ENCODE data around the gene VPS36.

Gene VPS36

DNA sequence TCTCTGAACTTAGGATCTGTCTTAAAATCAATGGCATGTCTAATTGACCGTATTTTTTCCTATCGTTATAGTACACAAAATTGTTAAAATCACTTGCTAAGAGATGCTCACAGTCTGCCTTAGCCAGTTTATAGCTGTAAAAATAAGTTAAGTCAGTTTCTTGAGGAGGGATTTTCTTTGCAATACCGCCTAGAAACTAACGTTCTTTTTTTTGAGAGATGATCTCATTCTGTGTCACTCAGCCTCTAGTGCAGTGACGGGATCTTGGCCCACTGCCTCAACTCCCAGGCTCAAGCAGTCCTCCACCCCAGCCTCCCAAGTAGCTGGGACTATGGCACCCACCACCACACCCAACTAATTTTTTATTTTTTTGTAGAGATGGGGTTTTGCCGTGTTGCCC is 9.2 kb upstream of the VPS36 start:
- H3K27ac ChIP-seq = no peak overlapping the region
- H3K36me3 ChIP-seq = peaks cover 77% of the 10 kb centered on the region
- no peak overlapping the region for H3K4me3 ChIP-seq
- no peaks in the 10 kb centered on the region for H3K9me3 ChIP-seq
- no peaks in the 10 kb centered on the region for H3K27me3 ChIP-seq
- H3K4me2 ChIP-seq = no peak overlapping the region
- peaks cover 60% of the 10 kb centered on the region for H3K4me1 ChIP-seq
- no peak for TF ChIP-seq Cebpa-rat (IDR thresholded peaks at IDR 0.05)
- peaks cover 65% of the 10 kb centered on the region for H4K20me1 ChIP-seq
- no peak overlapping the region for H3K9ac ChIP-seq

DNA sequence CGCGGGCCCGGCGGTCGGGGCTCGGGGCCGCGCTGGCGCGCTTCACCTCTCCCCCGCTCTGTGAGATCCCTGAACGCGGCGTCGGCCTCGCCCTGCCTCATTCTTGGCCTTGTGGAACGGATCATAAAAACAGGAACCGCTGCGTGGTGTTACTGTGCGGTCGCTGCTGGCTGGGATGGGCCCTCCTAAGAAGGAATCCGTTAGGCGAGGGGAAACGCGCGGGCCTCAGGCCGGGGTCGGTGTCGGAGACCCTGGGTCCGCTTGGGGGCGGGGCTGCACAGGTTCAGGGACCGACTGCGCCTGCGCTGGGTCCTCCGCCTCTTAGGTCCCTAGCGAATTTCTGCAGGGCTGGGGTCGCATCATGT is 5.2 kb upstream of the VPS36 start:
- TF ChIP-seq Cebpa-rat (IDR thresholded peaks at IDR 0.05) = no peak
- Histone ChIP-seq H3K4me3 (peak overlapping the region; percentile 79), H3K9ac (peak overlapping the region; percentile 87), H3K4me2 (peak overlapping the region; percentile 81), H3K36me3 (peaks cover 38% of the 10 kb centered on the region), H3K9me3 (no peaks in the 10 kb centered on the region), H3K4me1 (peaks cover 51% of the 10 kb centered on the region), H4K20me1 (peaks cover 32% of the 10 kb centered on the region), H3K27ac (peak overlapping the region; percentile 92), H3K27me3 (no peaks in the 10 kb centered on the region)

DNA sequence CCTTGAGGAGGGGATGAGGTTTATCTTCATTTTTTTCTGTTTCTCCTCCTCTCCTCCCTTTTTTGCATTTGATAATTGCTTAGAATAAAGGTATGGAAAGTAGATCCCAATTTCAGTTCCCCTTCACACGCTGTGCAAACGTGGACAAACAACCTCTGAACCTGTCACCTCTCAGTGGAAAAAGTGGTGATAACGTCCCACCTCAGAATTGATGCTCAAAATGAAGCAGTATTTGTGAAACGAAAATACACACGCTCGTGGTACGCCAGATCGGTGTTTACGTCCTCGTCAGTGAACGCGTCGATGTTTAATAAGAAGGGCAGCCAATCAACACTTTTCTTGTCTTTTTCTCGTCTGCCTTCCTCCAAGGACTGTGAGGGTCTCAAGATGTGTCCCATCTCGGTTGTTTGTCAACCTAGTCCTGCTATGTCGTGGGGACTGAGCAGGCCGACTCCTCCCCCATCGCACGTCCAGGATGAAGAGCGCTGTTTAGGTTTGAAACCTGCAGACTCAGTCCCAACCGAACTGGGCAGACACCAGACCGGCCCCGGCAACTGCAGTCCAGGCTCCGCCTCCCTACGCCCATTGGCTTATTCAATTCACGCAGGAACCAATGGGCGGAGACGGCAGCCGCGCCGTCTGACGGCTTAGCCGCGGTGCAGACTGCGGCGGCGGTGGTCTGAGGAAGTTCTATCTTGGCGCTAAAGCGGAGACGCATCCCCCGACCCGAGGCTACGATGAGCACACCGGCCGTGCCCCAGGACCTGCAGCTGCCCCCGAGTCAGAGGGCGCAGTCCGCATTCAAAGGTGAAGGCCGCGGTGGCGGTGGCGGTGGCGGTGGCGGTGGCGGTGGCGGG is 4.6 kb upstream of the VPS36 start, which contains the start of gene CKAP2:
Gene CKAP2 (plus strand): TSS at position 659 of the 857 bp plus-strand sequence. CDS start 79 bp downstream, at position 738.
- Histone ChIP-seq H3K27ac (peak within 1 kb of the TSS; percentile 92), H3K9ac (peak within 1 kb of the TSS; percentile 87), H4K20me1 (peaks cover 32% of the 10 kb centered on the region), H3K4me2 (peak within 1 kb of the TSS; percentile 81), H3K4me3 (peak within 1 kb of the TSS; percentile 79), H3K36me3 (peaks cover 32% of the 10 kb centered on the region), H3K27me3 (no peaks in the 10 kb centered on the region), H3K9me3 (no peaks in the 10 kb centered on the region), H3K4me1 (peaks cover 51% of the 10 kb centered on the region)
- TF ChIP-seq Cebpa-rat (IDR thresholded peaks at IDR 0.05) = no peak

DNA sequence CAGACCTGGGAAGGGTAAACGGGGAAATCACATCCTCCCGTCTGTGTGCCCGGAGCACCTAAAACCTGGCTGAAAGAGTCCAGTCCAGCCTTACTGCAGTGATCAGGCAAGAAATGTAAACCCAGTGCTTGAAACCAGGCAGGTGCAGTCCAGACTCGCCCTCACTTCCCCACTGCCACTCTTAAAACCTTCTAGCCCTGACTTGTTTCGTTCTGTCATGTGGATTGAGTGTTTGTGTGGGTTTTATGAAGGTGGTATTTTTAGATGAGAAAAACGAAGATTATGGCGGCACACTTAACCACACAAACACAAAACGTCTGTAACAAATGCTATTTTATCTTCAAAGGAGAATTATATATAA is 4.0 kb upstream of the VPS36 start:
- TF ChIP-seq Cebpa-rat (IDR thresholded peaks at IDR 0.05) = no peak
- H3K4me3 ChIP-seq = peak overlapping the region; percentile 79

DNA sequence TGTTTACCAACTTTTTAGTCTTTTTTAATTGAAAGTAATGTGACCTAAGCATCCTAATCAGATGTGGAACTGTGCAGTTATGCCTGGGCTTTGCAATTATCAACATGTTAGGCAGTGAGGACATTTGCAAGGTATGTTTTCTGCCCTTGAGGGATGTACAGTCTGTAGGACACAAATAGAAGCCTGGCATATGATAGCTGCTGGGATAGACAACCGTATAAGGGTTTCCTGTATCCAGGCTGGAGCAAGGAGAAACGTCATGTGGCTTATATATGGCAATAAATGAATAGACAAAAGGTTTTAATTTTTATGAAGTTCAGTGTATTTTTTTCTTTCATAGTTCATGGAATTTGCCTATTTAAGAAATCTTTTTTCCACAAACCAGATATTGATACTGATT is 2.0 kb upstream of the VPS36 start:
- no peaks in the 10 kb centered on the region for H3K9me3 ChIP-seq
- H3K27ac ChIP-seq = no peak overlapping the region
- H3K4me2 ChIP-seq = no peak overlapping the region
- H3K4me1 ChIP-seq = peaks cover 55% of the 10 kb centered on the region
- no peak for TF ChIP-seq Cebpa-rat (IDR thresholded peaks at IDR 0.05)
- peaks cover 13% of the 10 kb centered on the region; the same call in 1 of the 2 replicates for H3K36me3 ChIP-seq
- no peaks in the 10 kb centered on the region for H3K27me3 ChIP-seq
- H4K20me1 ChIP-seq = peaks cover 37% of the 10 kb centered on the region
- H3K4me3 ChIP-seq = no peak overlapping the region
- H3K9ac ChIP-seq = no peak overlapping the region

More for the DNA sequence above, 4.0 kb upstream of the VPS36 start:
- no peaks in the 10 kb centered on the region for H3K27me3 ChIP-seq
- H3K9ac ChIP-seq = peak overlapping the region; percentile 87
- peak overlapping the region; percentile 92 for H3K27ac ChIP-seq
- H3K36me3 ChIP-seq = peaks cover 26% of the 10 kb centered on the region
- peak overlapping the region; percentile 81 for H3K4me2 ChIP-seq
- peaks cover 28% of the 10 kb centered on the region for H4K20me1 ChIP-seq
- no peaks in the 10 kb centered on the region for H3K9me3 ChIP-seq
- peaks cover 51% of the 10 kb centered on the region for H3K4me1 ChIP-seq

DNA sequence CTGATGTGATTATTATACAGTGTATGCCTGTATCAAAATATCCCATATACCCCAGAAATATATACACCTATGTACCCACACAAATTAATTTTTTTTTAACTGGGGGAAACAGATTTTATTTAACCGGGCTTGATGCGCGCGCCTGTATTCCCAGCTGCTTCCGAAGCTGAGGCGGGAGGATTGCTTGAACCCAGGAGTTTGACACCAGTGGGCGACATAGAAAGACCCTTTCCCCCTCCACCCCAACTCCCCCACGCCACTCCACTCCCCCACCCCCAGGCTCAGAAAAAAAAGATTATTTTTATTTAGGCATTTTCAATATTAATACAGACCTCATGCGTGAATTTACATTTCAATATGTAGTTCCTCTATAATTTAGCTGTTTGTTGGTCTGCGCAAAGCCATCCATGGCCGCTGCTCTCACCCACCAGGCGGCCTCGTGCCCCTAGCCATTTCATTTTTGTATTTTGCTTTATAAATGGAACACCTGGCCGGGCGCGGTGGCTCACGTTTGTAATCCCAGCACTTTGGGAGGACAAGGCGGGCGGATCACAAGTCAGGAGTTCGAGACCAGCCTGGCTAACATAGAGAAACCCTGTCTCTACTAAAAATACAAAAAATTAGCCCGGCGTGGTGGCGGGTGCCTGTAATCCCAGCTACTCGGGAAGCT is 836 bp upstream of the VPS36 start:
- no peak overlapping the region for H3K4me3 ChIP-seq
- no peak for TF ChIP-seq Cebpa-rat (IDR thresholded peaks at IDR 0.05)
- peak overlapping the region; percentile 58 for H3K4me2 ChIP-seq
- peaks cover 47% of the 10 kb centered on the region for H3K4me1 ChIP-seq
- peaks cover 7% of the 10 kb centered on the region; the same call in 1 of the 2 replicates for H3K36me3 ChIP-seq
- no peak overlapping the region for H3K9ac ChIP-seq
- H3K27me3 ChIP-seq = no peaks in the 10 kb centered on the region
- H3K9me3 ChIP-seq = no peaks in the 10 kb centered on the region
- H4K20me1 ChIP-seq = peaks cover 37% of the 10 kb centered on the region
- H3K27ac ChIP-seq = no peak overlapping the region

DNA sequence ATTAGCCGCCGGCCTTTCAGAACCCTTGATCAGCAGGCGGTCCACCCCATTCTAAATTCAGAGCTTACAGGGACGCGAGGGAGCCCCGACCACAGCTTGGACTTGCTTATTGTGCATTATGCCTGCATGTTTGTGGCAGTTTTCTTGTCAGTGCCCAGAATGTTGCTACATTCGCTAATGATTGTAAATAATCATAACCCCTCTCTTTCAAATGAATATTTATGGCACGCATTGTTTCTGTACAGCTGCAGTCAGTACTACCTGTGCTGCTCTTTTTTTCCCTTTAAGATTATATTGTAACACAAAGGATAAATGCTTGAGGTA is 321 bp upstream of the VPS36 start:
- Histone ChIP-seq H3K36me3 (peaks cover 12% of the 10 kb centered on the region; the same call in 1 of the 2 replicates), H3K9ac (no peak overlapping the region; the same call in 1 of the 2 replicates), H3K27ac (no peak overlapping the region), H3K4me2 (peak overlapping the region; percentile 58), H3K9me3 (no peaks in the 10 kb centered on the region), H3K4me3 (peak overlapping the region; percentile 82; the same call in 1 of the 2 replicates), H4K20me1 (peaks cover 38% of the 10 kb centered on the region), H3K27me3 (no peaks in the 10 kb centered on the region), H3K4me1 (peaks cover 45% of the 10 kb centered on the region)
- TF ChIP-seq Cebpa-rat (IDR thresholded peaks at IDR 0.05) = no peak

DNA sequence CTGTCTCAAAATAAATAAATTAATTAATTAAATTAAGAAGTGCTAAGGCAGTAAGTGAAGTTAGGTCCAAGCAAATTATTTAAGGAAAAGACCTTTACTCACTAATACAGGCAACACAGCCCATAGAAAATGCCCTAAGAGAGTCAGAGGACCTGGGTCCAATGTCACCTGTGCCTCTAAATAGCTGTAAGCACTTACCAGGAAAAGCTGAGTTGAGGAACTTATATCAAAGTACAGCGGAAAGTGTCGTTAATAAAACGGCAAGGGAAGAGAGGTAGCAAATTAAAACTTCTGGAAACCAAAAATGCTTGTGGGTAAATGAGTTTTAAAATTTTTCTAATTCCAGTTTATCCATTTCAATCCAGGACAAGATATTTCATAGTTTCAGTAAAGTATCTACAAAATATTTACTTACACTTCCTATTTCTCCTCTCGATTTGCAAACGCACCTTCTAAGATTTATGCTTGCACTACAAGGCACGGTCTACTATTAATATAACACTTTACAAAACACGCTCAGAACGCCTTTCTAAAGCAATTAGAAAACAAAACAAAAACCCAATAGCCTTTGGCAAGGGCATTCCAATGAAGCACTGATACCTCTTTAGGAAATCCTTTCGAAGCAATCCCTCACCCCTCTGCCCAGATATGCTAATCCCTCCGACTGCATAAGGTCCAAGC is 963 bp downstream of the VPS36 start:
- no peak for TF ChIP-seq Cebpa-rat (IDR thresholded peaks at IDR 0.05)
- H3K27ac ChIP-seq = peak overlapping the region; percentile 97
- peaks cover 44% of the 10 kb centered on the region for H3K4me1 ChIP-seq
- H3K9me3 ChIP-seq = no peaks in the 10 kb centered on the region
- H3K36me3 ChIP-seq = peaks cover 18% of the 10 kb centered on the region; the same call in 1 of the 2 replicates
- peak overlapping the region; percentile 81 for H3K4me2 ChIP-seq
- H3K9ac ChIP-seq = peak overlapping the region; percentile 98
- H3K4me3 ChIP-seq = peak overlapping the region; percentile 82
- peaks cover 38% of the 10 kb centered on the region for H4K20me1 ChIP-seq
- no peaks in the 10 kb centered on the region for H3K27me3 ChIP-seq

DNA sequence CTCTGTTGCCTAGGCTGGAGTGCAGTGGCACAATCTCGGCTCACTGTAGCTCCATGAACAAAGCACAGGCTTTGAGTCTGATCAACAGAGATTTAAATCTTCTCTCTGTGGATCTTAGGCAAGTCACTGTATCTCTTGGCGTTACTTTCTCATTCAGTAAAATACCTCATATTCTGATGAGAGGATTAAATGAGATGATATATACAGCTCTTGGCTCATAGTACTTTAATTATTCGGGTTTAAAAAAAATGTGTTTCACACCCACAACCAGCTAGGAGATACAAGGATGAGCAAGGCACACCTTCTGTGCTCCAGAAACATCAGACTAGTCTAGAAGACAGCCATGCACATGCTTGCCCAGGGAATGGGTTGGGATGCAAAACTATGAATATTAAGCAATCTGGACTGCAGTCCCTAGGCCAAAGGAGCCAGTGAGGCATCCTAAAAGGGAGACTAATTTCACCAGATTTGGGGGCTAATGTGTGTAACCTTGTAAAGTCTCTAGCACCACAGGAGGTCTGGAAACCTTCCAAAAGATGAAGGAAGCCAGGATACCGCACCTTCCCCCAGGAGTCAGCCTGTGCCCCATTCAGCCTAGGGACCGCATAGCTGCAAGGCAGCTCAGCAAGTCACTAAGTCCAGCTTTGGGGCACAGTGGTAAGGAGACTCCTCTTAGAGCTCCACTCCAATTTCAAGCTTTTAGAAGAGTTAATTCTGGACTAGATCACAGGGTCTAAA is 2.5 kb downstream of the VPS36 start:
- peak overlapping the region; percentile 98; the same call in 1 of the 2 replicates for H3K9ac ChIP-seq

More for the DNA sequence above, 2.5 kb downstream of the VPS36 start:
- H3K27ac ChIP-seq = no peak overlapping the region
- no peaks in the 10 kb centered on the region for H3K9me3 ChIP-seq
- peaks cover 23% of the 10 kb centered on the region; the same call in 1 of the 2 replicates for H3K36me3 ChIP-seq
- H3K4me1 ChIP-seq = peaks cover 29% of the 10 kb centered on the region
- H3K27me3 ChIP-seq = no peaks in the 10 kb centered on the region
- H3K4me2 ChIP-seq = peak overlapping the region; percentile 81
- peaks cover 46% of the 10 kb centered on the region for H4K20me1 ChIP-seq
- TF ChIP-seq Cebpa-rat (IDR thresholded peaks at IDR 0.05) = no peak
- peak overlapping the region; percentile 82; the same call in 1 of the 2 replicates for H3K4me3 ChIP-seq

All from BLaER1 (cell line).